Mucosa of rectum (tissue), 2 donors: Measurements from ENCODE around the gene PEG3.
"Not testable (repeated sequence)": the region's sequence is repeated elsewhere in the genome, so short reads cannot be mapped to it uniquely, and the experiment has no call there.

ENCODE experiments used
- H3K27ac ChIP-seq, 2 donors: one replicate each; pipeline ENCODE4 v1.7.0; 2013; ENCODE audit warnings: inconsistent platforms in 2 of 2, low read depth in 2 of 2, low read length in 2 of 2
- H3K27me3 ChIP-seq, 2 donors: one replicate each; pipeline ENCODE4 v1.7.0; 2013; ENCODE audit warnings: low read length in 2 of 2; ENCODE audit not compliant: control insufficient read depth in 2 of 2, insufficient read depth in 2 of 2
- H3K36me3 ChIP-seq, 2 donors: one replicate each; pipeline ENCODE4 v1.7.0; 2013; ENCODE audit warnings: low read length in 2 of 2; ENCODE audit not compliant: control insufficient read depth in 2 of 2, insufficient read depth in 2 of 2
- H3K4me1 ChIP-seq, 2 donors: one replicate each; pipeline ENCODE4 v1.7.0; 2013; ENCODE audit warnings: low read length in 2 of 2, mild to moderate bottlenecking in 1 of 2; ENCODE audit not compliant: control insufficient read depth in 2 of 2, insufficient read depth in 2 of 2
- H3K4me3 ChIP-seq, 2 donors: one replicate each; pipeline ENCODE4 v1.7.0; 2013; ENCODE audit warnings: low read length in 2 of 2
- H3K9ac ChIP-seq, 2 donors: one replicate each; pipeline ENCODE4 v1.7.0; 2013; ENCODE audit warnings: low read length in 2 of 2, low read depth in 1 of 2, mild to moderate bottlenecking in 1 of 2
- H3K9me3 ChIP-seq, 2 donors: one replicate each; pipeline ENCODE4 v1.7.0; 2013; ENCODE audit warnings: low read length in 2 of 2; ENCODE audit not compliant: control insufficient read depth in 2 of 2
- donor health status: healthy.
- donor health status: Normal muscosa, but diverticular disease.

PEG3 gene

GRCh38 chr19:56868446-56868845, 27.9 kb upstream of the PEG3 start:
- Histone ChIP-seq H3K4me3 (no peak overlapping the region), H3K9ac (no peak overlapping the region), H3K4me1 (no peaks in the 10 kb centered on the region), H3K27me3 (no peaks in the 10 kb centered on the region), H3K27ac (no peak overlapping the region), H3K36me3 (no peaks in the 10 kb centered on the region), H3K9me3 (peaks cover 0 to 3% of the 10 kb centered on the region in 2 donors)

GRCh38 chr19:56866538-56866937, 26.0 kb upstream of the PEG3 start:
- peaks cover 0 to 3% of the 10 kb centered on the region in 2 donors for H3K9me3 ChIP-seq
- H3K36me3 ChIP-seq = no peaks in the 10 kb centered on the region
- H3K27ac ChIP-seq = no peak overlapping the region
- H3K4me3 ChIP-seq = no peak overlapping the region
- H3K9ac ChIP-seq = no peak overlapping the region
- no peaks in the 10 kb centered on the region for H3K4me1 ChIP-seq
- H3K27me3 ChIP-seq = no peaks in the 10 kb centered on the region

- Histone ChIP-seq H3K9ac (no peak overlapping the region), H3K4me3 (no peak overlapping the region), H3K36me3 (no peaks in the 10 kb centered on the region), H3K9me3 (peaks cover 0 to 1% of the 10 kb centered on the region in 2 donors), H3K27ac (no peak overlapping the region), H3K27me3 (no peaks in the 10 kb centered on the region), H3K4me1 (no peaks in the 10 kb centered on the region)
These were observed 24.1 kb upstream of the PEG3 start for GRCh38 chr19:56864443-56865125.

- Histone ChIP-seq H3K4me1 (no peaks in the 10 kb centered on the region), H3K9ac (no peak overlapping the region)
These were observed 22.2 kb upstream of the PEG3 start for GRCh38 chr19:56862741-56863140.

GRCh38 chr19:56860409-56860808, 19.9 kb upstream of the PEG3 start:
- not testable (repeated sequence) for H3K36me3 ChIP-seq, H3K27ac ChIP-seq, H3K4me3 ChIP-seq, H3K9ac ChIP-seq, H3K4me1 ChIP-seq, H3K27me3 ChIP-seq, H3K9me3 ChIP-seq

More at GRCh38 chr19:56862741-56863140, 22.2 kb upstream of the PEG3 start:
- Histone ChIP-seq H3K36me3 (no peaks in the 10 kb centered on the region), H3K27ac (no peak overlapping the region), H3K27me3 (no peaks in the 10 kb centered on the region), H3K4me3 (no peak overlapping the region), H3K9me3 (no peaks in the 10 kb centered on the region)

GRCh38 chr19:56858026-56858425, 17.5 kb upstream of the PEG3 start:
- Histone ChIP-seq H3K27ac (no peak overlapping the region), H3K9me3 (no peaks in the 10 kb centered on the region), H3K4me3 (no peak overlapping the region), H3K4me1 (no peaks in the 10 kb centered on the region), H3K9ac (no peak overlapping the region), H3K27me3 (no peaks in the 10 kb centered on the region), H3K36me3 (no peaks in the 10 kb centered on the region)

- H3K27ac ChIP-seq = no peak overlapping the region
- H3K4me1 ChIP-seq = no peaks in the 10 kb centered on the region
- no peaks in the 10 kb centered on the region for H3K9me3 ChIP-seq
- no peaks in the 10 kb centered on the region for H3K36me3 ChIP-seq
- H3K4me3 ChIP-seq = no peak overlapping the region
- H3K27me3 ChIP-seq = no peaks in the 10 kb centered on the region
- no peak overlapping the region for H3K9ac ChIP-seq
These were observed 16.3 kb upstream of the PEG3 start for GRCh38 chr19:56856822-56857221.

GRCh38 chr19:56852361-56852760, 11.8 kb upstream of the PEG3 start:
- not testable (repeated sequence) for H3K36me3 ChIP-seq, H3K27ac ChIP-seq, H3K27me3 ChIP-seq, H3K4me3 ChIP-seq, H3K4me1 ChIP-seq, H3K9me3 ChIP-seq, H3K9ac ChIP-seq

- H3K9ac ChIP-seq = no peak overlapping the region
- H3K36me3 ChIP-seq = no peaks in the 10 kb centered on the region
- H3K9me3 ChIP-seq = peaks cover 0 to 7% of the 10 kb centered on the region in 2 donors
- no peak overlapping the region for H3K4me3 ChIP-seq
- no peak overlapping the region for H3K27ac ChIP-seq
- H3K4me1 ChIP-seq = no peaks in the 10 kb centered on the region
- H3K27me3 ChIP-seq = no peaks in the 10 kb centered on the region
These were observed 7.6 kb upstream of the PEG3 start for GRCh38 chr19:56848166-56848565.

- H3K9me3 ChIP-seq = peaks cover 2 to 3% of the 10 kb centered on the region in 2 donors
- H3K27ac ChIP-seq = no peak overlapping the region
- no peak overlapping the region for H3K4me3 ChIP-seq
- no peak overlapping the region for H3K9ac ChIP-seq
- H3K27me3 ChIP-seq = no peaks in the 10 kb centered on the region
- no peaks in the 10 kb centered on the region for H3K4me1 ChIP-seq
- H3K36me3 ChIP-seq = no peaks in the 10 kb centered on the region
These were observed 1.9 kb upstream of the PEG3 start for GRCh38 chr19:56842412-56842811.

- H3K9ac ChIP-seq = no peak overlapping the region
- H3K27ac ChIP-seq = no peak overlapping the region
- H3K27me3 ChIP-seq = no peaks in the 10 kb centered on the region
- H3K36me3 ChIP-seq = no peaks in the 10 kb centered on the region
- no peaks in the 10 kb centered on the region for H3K4me1 ChIP-seq
- H3K9me3 ChIP-seq = peaks cover 2 to 3% of the 10 kb centered on the region in 2 donors
- no peak overlapping the region for H3K4me3 ChIP-seq
These were observed 642 bp upstream of the PEG3 start for GRCh38 chr19:56841193-56841543.
